ENCODE measurements around the gene ZNF487. TPM values are rescaled to one million over a fixed set of nuclear protein-coding genes. Genes with fewer than 3 reads are reported as not detected.
A peak's percentile ranks its signal among the peaks of the same experiment; 100 is the strongest.
"Not testable (repeated sequence)": the region's sequence is repeated elsewhere in the genome, so short reads cannot be mapped to it uniquely, and the experiment has no call there.

Gene ZNF487
- total and polyA plus RNA-seq, 8 donors, result 0.45 to 11.0 (median 4.5) TPM

DNA sequence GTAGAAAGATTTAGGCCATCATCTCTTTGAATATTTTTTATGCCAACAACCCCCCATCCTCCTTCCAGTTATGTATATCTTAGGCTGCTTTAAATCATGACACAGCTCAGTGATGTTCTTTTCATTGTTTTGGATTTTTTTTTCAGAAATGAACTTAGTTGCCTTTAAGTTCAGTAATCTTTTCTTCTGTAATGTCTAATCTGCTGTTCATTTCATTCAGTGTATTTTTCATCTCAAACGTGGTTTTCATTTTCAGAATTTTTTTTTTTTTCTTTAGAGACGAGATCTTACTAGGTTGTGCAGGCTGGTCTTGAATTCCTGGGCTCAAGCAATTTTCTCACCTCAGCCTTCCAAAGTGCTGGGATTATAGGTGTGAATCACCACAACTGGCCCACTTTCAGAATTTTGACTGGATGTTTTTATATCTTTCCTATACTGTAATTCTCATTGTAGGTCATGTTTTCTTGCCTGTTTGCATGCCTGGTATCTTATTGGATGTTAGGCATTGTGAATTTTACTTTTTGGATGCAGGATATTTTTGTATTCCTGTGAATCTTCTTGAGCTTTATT is 8.1 kb downstream of the ZNF487 start:
- TF ChIP-seq POLR2AphosphoS5 (IDR thresholded peaks at IDR 0.05) (no peak), CTCF (IDR thresholded peaks at IDR 0.05) (no peak), POLR2A (IDR thresholded peaks at IDR 0.05) (no peak), EP300 (IDR thresholded peaks at IDR 0.05) (no peak)
- H3K27me3 ChIP-seq, result no peaks in the 10 kb centered on the region
- no peaks in the 10 kb centered on the region for H3K9me3 ChIP-seq
- H3K4me1 ChIP-seq, result no peaks in the 10 kb centered on the region
- DNase-seq, result no peak
- WGBS, 5 donors, result 76 to 96% (median 89%) methylated on average over 2 of the region's 2 CpGs
- intact Hi-C loops (cut with DNase I; ENCODE audit: low total_unique reads), result no loop called here
- H3K4me3 ChIP-seq, result no peak overlapping the region
- H3K27ac ChIP-seq, result no peak overlapping the region
- H3K36me3 ChIP-seq, result peaks cover 0 to 3% (median 0%) of the 10 kb centered on the region in 4 donors

- H3K27me3 ChIP-seq; H3K4me3 ChIP-seq; intact Hi-C loops (cut with DNase I; ENCODE audit: low total_unique reads); H3K36me3 ChIP-seq; H3K9me3 ChIP-seq; DNase-seq; H3K27ac ChIP-seq; H3K4me1 ChIP-seq: not testable (repeated sequence)
- WGBS, 5 donors, result 94 to 97% (median 97%) methylated on average over 25 to 53 of the region's 53 CpGs
Observed at GRCh38 chr10:43446219-43447017, 9.5 kb downstream of the ZNF487 start.

DNA sequence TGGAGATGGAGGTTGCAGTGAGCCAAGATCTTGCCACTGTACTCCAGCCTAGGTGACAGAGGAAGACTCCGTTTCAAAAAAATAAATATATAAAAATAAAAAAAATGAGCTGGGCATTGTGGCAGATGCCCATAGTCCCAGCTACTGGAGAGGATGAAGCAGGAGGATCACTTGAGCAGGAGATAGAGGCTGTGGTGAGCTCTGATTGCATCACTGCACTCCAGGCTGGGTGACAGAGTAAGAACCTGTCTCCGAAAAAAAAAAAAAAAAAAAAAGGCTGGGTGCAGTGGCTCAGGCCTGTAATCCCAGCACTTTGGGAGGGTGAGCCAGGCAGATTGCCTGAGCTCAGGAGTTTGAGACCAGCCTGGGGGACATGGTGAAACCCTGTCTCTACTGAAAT is 11.8 kb downstream of the ZNF487 start:
- intact Hi-C loops (cut with DNase I; ENCODE audit: low total_unique reads), result no loop called here
- no peak for TF ChIP-seq POLR2A (IDR thresholded peaks at IDR 0.05)
- TF ChIP-seq POLR2AphosphoS5 (IDR thresholded peaks at IDR 0.05), result no peak
- TF ChIP-seq EP300 (IDR thresholded peaks at IDR 0.05), result no peak
- no peak for TF ChIP-seq CTCF (IDR thresholded peaks at IDR 0.05)
- Histone ChIP-seq H3K27me3 (no peaks in the 10 kb centered on the region), H3K36me3 (no peaks in the 10 kb centered on the region), H3K27ac (no peak overlapping the region), H3K4me3 (no peak overlapping the region), H3K9me3 (no peaks in the 10 kb centered on the region), H3K4me1 (peaks cover 0 to 18% (median 0%) of the 10 kb centered on the region in 4 donors)
- no peak for DNase-seq
- 86 to 96% (median 90%) methylated on average over 1 to 2 of the region's 2 CpGs for WGBS, 5 donors

- intact Hi-C loops (cut with DNase I; ENCODE audit: low total_unique reads), result loop anchor here (5.0 kb wide), 1 partner anchor 60 kb away; no protein-coding TSS in a partner anchor
- no peak overlapping the region for H3K4me3 ChIP-seq
- peaks cover 15 to 35% (median 20%) of the 10 kb centered on the region in 4 donors for H3K4me1 ChIP-seq
- no peaks in the 10 kb centered on the region for H3K36me3 ChIP-seq
- DNase-seq, result no peak
- no peak for TF ChIP-seq EP300 (IDR thresholded peaks at IDR 0.05)
- TF ChIP-seq POLR2A (IDR thresholded peaks at IDR 0.05), result no peak
- no peak for TF ChIP-seq POLR2AphosphoS5 (IDR thresholded peaks at IDR 0.05)
- TF ChIP-seq CTCF (IDR thresholded peaks at IDR 0.05), result no peak
- H3K27me3 ChIP-seq, result no peaks in the 10 kb centered on the region
- WGBS, 5 donors, result 65 to 78% (median 68%) methylated on average over 4 of the region's 4 CpGs
- H3K27ac ChIP-seq, result peak overlapping the region in 4 of 5 donors; percentile 9 to 61 (median 24)
- H3K9me3 ChIP-seq, result no peaks in the 10 kb centered on the region
Observed at GRCh38 chr10:43452356-43452914, 15.5 kb downstream of the ZNF487 start.
